Measurements from ENCODE around the gene C18orf32. TPM values are rescaled to one million over a fixed set of nuclear protein-coding genes. Genes with fewer than 3 reads are reported as not detected.

C18orf32 gene
- total RNA-seq, 4 donors from 2014 or later, result 10.0 to 50.2 (median 28.1) TPM

DNA sequence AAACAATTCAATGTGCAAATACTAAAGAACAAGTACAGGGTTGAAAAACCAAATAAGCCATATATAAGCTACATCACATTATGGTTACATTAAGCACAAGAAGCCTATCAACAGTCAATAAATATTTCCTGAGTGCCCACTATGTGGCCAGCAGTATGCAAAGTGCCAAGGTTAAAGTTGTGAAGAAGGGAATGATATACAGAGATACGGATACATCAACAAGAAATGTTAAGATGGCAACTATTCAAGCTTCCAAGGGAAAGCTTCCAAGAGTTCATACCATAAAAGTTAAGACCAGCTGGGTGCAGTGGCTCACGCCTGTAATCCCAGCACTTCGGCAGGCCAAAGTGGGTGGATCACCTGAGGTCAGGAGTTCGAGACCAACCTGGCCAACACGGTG, 40.6 kb downstream of the C18orf32 start:
- no peaks in the 10 kb centered on the region for H3K4me1 ChIP-seq
- TF ChIP-seq POLR2A (IDR thresholded peaks at IDR 0.05) (no peak), EP300 (IDR thresholded peaks at IDR 0.05; ENCODE audit: low read depth) (no peak), POLR2AphosphoS5 (IDR thresholded peaks at IDR 0.05) (no peak)
- TF ChIP-seq, protein P1, sequence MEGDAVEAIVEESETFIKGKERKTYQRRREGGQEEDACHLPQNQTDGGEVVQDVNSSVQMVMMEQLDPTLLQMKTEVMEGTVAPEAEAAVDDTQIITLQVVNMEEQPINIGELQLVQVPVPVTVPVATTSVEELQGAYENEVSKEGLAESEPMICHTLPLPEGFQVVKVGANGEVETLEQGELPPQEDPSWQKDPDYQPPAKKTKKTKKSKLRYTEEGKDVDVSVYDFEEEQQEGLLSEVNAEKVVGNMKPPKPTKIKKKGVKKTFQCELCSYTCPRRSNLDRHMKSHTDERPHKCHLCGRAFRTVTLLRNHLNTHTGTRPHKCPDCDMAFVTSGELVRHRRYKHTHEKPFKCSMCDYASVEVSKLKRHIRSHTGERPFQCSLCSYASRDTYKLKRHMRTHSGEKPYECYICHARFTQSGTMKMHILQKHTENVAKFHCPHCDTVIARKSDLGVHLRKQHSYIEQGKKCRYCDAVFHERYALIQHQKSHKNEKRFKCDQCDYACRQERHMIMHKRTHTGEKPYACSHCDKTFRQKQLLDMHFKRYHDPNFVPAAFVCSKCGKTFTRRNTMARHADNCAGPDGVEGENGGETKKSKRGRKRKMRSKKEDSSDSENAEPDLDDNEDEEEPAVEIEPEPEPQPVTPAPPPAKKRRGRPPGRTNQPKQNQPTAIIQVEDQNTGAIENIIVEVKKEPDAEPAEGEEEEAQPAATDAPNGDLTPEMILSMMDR (IDR thresholded peaks at IDR 0.05), result no peak
- no peak overlapping the region for H3K27ac ChIP-seq
- no peak for DNase-seq
- H3K36me3 ChIP-seq, result no peaks in the 10 kb centered on the region
- peaks cover 8 to 24% of the 10 kb centered on the region in 2 donors for H3K9me3 ChIP-seq
- in situ Hi-C loops (cut with MboI; ENCODE audit: low pct_ligation_motif_present in 1 of 4, low pct_unique_long_range_greater_than_20kb in 1 of 4, low sequenced_read_pairs in 3 of 4), result loop anchor here in 3 of 4 donors (25.0 kb wide), 2 partner anchors 184 to 759 kb away; no protein-coding TSS in a partner anchor
- H3K4me3 ChIP-seq, result no peak overlapping the region
- intact Hi-C loops (cut with DNase I; ENCODE audit: low total_unique reads), result no loop called here
- 72% methylated on average over 5 of the region's 5 CpGs; no CpG with 5 or more reads in 1 of the 2 donors for WGBS, 2 donors (ENCODE audit: low coverage in 1 of 2)
- no peaks in the 10 kb centered on the region for H3K27me3 ChIP-seq

DNA sequence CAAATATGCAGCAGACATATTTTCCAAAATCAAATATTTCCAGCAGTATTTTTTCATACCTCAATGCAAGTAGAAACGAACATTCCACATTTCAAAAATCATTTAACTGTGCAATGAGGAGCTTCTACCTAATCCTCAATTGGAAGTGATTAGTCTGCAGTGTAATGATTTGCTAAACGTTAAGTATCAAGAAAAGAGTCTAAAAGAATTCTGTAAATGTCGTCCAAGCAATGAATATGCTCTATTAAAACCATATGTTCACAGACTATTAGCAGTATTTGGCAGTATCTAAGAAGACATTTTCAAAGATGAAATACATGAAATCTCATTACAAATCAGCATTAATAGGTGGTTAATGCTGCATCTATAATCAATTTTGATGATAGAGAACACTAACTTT, 42.5 kb downstream of the C18orf32 start:
- Histone ChIP-seq H3K9me3 (peaks cover 3 to 13% of the 10 kb centered on the region in 2 donors), H3K4me3 (no peak overlapping the region), H3K4me1 (no peaks in the 10 kb centered on the region), H3K27ac (no peak overlapping the region), H3K36me3 (no peaks in the 10 kb centered on the region), H3K27me3 (no peaks in the 10 kb centered on the region)
- 88 to 92% methylated on average over 3 of the region's 3 CpGs for WGBS, 2 donors (ENCODE audit: low coverage in 1 of 2)
- in situ Hi-C loops (cut with MboI; ENCODE audit: low pct_ligation_motif_present in 1 of 4, low pct_unique_long_range_greater_than_20kb in 1 of 4, low sequenced_read_pairs in 3 of 4), result loop anchor here in 3 of 4 donors (25.0 kb wide), 2 partner anchors 182 to 757 kb away; no protein-coding TSS in a partner anchor
- TF ChIP-seq POLR2AphosphoS5 (IDR thresholded peaks at IDR 0.05), result no peak
- no peak for TF ChIP-seq POLR2A (IDR thresholded peaks at IDR 0.05)
- TF ChIP-seq, protein P1 (IDR thresholded peaks at IDR 0.05), result no peak
- no peak for TF ChIP-seq EP300 (IDR thresholded peaks at IDR 0.05; ENCODE audit: low read depth)
- DNase-seq, result no peak
- intact Hi-C loops (cut with DNase I; ENCODE audit: low total_unique reads), result no loop called here

DNA sequence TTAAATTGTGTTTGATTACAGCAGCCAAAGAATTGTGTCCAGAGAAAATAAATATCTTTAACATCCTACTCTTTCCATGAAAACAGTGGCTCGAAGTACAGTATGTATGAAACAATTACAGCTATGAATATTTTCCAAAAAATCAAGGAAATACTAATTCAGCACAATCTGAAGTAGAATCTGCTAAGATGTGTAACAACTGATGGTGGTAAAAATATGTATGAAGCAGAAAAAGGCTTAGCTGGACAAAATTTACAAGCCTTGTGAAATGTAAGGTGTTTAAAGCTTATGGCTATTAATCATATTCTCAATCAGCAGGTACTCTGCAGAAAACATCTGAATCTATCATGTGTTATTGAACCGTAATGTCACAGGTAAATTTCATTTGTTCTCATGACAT, 43.2 kb downstream of the C18orf32 start:
- Histone ChIP-seq H3K4me1 (peaks cover 0 to 1% (median 0%) of the 10 kb centered on the region in 4 donors), H3K27ac (no peak overlapping the region), H3K27me3 (no peaks in the 10 kb centered on the region), H3K4me3 (no peak overlapping the region), H3K36me3 (no peaks in the 10 kb centered on the region), H3K9me3 (peaks cover 3 to 8% of the 10 kb centered on the region in 2 donors)
- no peak for DNase-seq
- TF ChIP-seq, protein P1 (IDR thresholded peaks at IDR 0.05), result no peak
- TF ChIP-seq POLR2AphosphoS5 (IDR thresholded peaks at IDR 0.05) (no peak), EP300 (IDR thresholded peaks at IDR 0.05; ENCODE audit: low read depth) (no peak), POLR2A (IDR thresholded peaks at IDR 0.05) (no peak)
- in situ Hi-C loops (cut with MboI; ENCODE audit: low pct_ligation_motif_present in 1 of 4, low pct_unique_long_range_greater_than_20kb in 1 of 4, low sequenced_read_pairs in 3 of 4), result loop anchor here in 3 of 4 donors (25.0 kb wide), 2 partner anchors 182 to 757 kb away; no protein-coding TSS in a partner anchor
- 89 to 91% methylated on average over 2 of the region's 2 CpGs for WGBS, 2 donors (ENCODE audit: low coverage in 1 of 2)
- intact Hi-C loops (cut with DNase I; ENCODE audit: low total_unique reads), result no loop called here

DNA sequence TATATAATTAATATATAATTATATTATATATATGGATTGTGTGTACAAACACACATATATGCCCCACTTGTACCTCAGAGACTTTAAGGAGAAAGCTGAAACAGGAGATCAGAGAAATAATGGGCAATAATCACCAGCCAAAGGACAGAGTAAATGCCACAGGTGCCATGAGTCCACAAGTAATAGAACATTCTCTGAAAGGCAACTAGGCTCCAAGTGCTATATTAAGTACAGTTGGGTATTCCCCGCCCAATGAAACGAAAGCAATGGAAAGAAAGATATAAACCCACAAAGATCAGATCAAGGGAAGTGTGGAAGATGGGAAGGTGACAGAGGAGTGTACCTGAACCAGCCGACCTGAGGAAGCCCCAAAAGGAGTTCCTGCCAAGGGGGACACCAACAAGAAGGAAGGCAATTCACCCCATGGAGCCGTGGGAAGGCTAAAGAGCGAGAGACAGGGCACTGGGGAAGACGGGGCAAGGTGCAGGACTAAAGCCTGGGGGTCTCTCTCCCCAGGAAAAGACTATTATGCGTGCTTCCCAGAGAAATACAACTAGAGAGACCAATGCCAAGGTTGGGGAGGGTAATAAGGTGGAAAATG, 45.6 kb downstream of the C18orf32 start:
- no peak for DNase-seq
- Histone ChIP-seq H3K4me1 (peaks cover 0 to 10% (median 4%) of the 10 kb centered on the region in 4 donors), H3K4me3 (no peak overlapping the region), H3K9me3 (no peaks in the 10 kb centered on the region), H3K27ac (no peak overlapping the region), H3K36me3 (no peaks in the 10 kb centered on the region), H3K27me3 (no peaks in the 10 kb centered on the region)
- in situ Hi-C loops (cut with MboI; ENCODE audit: low pct_ligation_motif_present in 1 of 4, low pct_unique_long_range_greater_than_20kb in 1 of 4, low sequenced_read_pairs in 3 of 4), result loop anchor here in 3 of 4 donors (25.0 kb wide), 2 partner anchors 179 to 754 kb away; no protein-coding TSS in a partner anchor
- TF ChIP-seq POLR2A (IDR thresholded peaks at IDR 0.05) (no peak), EP300 (IDR thresholded peaks at IDR 0.05; ENCODE audit: low read depth) (no peak), POLR2AphosphoS5 (IDR thresholded peaks at IDR 0.05) (no peak)
- TF ChIP-seq, protein P1 (IDR thresholded peaks at IDR 0.05), result no peak
- 80 to 95% methylated on average over 7 of the region's 7 CpGs for WGBS, 2 donors (ENCODE audit: low coverage in 1 of 2)
- intact Hi-C loops (cut with DNase I; ENCODE audit: low total_unique reads), result no loop called here

Measured in transverse colon (tissue), 4 donors.